CMK (cell line): Measurements from ENCODE around the gene APOL4.
"Not testable (repeated sequence)": the region's sequence is repeated elsewhere in the genome, so short reads cannot be mapped to it uniquely, and the experiment has no call there.

ENCODE experiments used
- DNase-seq: peaks from one replicate; pipeline ENCODE4 v3.0.0-alpha.2; 2010; ENCODE audit warnings: low read depth

The APOL4 gene

GRCh38 chr22:36206255-36206654 lies 4.6 kb upstream of the APOL4 start:
- no peak for DNase-seq

DNA sequence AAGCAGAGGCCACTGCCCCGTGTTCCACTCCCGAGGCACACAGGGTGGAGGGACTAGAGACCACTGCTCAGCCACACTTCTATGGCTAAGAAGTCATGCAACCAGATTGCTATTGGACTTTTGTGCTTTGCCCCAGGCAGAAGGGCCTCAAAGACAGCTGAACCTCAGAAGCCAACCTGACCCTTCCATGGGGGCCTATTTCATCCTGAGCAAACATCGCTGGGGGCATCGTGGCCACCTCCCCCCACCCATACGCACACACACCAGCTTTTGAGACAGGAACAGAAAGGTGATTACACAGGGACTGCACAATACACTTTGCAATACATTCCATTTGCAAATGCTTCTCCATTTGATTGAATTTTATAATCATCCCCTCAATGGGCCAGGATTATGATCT lies 4.0 kb upstream of the APOL4 start:
- not testable (repeated sequence) for DNase-seq

GRCh38 chr22:36204632-36205015 lies 3.0 kb upstream of the APOL4 start:
- no peak for DNase-seq

DNA sequence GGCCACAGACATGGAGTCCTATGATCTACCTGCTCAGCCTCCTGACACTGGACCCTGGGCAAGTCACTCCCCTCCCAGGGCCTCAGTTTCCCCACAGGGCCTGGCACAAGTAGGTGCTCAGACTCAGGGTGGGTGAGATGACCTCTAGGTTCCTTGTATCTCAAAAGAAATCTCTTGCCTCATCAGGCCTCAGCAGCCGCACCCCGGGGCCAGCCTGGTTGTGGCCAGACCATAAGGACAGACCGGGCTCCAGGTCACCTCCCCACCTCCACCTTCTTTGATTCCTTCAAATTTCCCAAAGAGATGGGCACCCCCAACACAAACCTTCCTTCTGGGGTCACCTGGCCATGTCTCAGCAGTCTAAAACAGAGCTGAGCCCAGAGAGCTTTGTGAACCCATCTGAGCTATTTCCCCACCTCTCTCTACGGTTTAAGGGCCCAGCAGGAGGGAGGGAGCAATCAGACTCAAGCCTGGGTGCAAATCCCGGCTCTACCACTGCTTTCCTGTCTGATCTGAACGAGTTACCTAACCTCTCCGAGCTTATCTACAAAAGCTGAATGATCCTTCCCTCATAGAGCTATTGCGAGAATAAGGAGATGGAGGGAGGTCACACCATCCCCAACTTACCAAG lies 2.5 kb upstream of the APOL4 start:
- no peak for DNase-seq

DNA sequence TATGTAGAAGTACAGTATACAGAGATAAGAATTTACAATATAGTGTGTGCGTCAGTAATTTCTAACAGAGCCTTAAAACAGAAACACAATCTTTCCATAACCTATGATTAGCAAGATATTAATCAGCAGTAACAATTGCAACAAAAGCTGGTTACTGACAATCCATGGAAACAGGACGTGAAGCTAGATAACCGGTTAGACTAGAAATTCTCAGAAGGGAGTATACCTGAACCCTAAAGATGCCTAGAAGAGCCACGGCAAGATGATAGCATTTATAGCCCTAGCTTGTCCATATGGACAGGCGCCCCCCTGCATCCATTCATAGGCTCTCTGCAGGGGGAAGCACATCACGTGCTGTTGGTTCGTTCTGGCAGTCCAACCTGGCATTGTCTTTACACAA lies 1.8 kb upstream of the APOL4 start:
- not testable (repeated sequence) for DNase-seq

GRCh38 chr22:36202906-36203305 lies 1.3 kb upstream of the APOL4 start:
- DNase-seq: not testable (repeated sequence)

GRCh38 chr22:36201025-36201424 lies 584 bp downstream of the APOL4 start:
- not testable (repeated sequence) for DNase-seq

DNA sequence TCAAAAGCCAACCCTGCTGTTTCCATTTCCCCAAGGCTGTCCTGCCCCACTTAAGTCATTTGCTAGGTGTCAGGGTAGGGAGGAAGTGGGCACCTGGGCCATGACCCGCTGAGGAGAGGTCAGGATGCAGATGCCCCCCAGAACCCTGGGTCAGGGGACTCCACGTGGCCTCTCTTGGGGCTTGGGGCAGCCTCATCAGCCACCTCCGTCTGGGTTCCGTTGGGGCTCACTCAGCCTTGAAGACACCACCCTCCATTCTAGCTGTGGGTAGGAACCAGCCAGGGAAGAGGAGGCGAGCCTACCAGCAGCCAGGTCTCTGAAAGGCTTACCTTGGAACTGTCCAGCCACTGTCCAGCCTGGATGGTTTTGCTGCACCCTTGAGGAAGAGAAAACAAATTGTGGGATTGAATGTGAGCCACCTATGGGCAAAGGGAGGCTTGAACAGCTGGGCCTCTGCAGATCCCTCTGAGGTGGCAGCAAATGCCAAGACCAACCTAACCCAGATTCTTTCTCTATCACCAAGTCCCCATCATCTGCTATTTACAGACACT lies 2.5 kb downstream of the APOL4 start:
- DNase-seq: no peak

- DNase-seq: no peak
Measured at GRCh38 chr22:36198536-36198935, 3.1 kb downstream of the APOL4 start.

GRCh38 chr22:36197514-36198146 lies 4.0 kb downstream of the APOL4 start:
- no peak for DNase-seq

DNA sequence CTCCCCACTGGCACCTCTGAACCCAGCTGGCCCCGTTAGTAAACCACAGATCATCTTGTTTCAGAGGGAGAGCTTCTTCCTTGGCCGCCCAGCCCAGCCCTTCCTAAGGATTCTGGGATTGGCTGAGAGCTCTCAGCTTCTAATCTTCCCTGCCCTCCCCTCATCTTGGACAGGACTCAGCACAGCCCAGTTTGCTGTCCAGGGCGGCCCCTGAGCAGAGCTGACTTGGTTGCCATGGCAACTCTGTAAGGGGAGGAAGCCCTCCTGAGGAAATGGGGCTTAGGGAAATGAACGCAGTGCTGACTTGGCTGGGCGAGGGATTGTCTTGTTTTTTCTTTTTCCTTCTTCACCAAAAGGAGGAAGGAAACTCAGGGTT lies 4.6 kb downstream of the APOL4 start:
- no peak for DNase-seq

GRCh38 chr22:36196254-36197064 lies 5.2 kb downstream of the APOL4 start:
- no peak for DNase-seq

GRCh38 chr22:36194971-36195370 lies 6.6 kb downstream of the APOL4 start:
- no peak for DNase-seq

GRCh38 chr22:36194385-36194784 lies 7.2 kb downstream of the APOL4 start:
- DNase-seq: no peak

DNA sequence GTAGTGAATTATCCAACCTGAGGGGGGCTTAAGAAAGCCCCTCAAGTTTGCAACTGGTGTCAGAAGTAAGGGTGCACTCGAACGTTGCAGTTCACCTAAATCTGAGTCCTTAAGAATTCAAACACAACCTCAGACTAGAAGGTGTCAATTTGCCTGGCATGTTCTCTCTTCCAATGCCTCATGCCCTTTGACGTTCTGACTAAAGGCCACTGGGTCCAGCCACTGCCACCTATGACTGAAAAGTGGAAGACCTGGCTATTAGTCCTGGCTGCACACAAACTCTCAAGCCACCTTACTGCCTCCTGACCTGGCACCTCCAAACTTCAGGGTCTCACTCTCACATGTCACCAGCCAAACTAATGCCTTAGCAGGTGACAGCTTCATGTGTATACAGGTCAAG lies 8.0 kb downstream of the APOL4 start:
- no peak for DNase-seq

DNA sequence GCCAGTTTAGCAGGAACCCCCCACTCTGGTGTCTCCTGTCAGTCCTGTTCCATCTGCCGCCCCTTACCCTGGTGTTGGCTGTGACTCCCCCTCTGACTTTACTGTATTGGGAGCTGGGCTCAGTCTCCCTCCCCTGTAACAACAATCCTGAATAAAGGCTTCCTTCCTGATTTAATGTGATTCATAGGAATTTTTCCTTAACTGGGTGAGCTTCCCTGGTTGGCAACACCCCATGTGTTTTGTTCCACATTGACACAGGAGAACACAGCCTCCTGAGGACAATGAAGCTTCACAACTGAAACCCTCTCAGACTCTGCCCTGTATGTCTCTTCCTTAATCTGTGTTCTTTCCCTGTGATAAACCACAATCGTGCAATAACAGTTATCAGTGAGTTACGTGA lies 8.4 kb downstream of the APOL4 start:
- no peak for DNase-seq

GRCh38 chr22:36192542-36192941 lies 9.1 kb downstream of the APOL4 start:
- no peak for DNase-seq

DNA sequence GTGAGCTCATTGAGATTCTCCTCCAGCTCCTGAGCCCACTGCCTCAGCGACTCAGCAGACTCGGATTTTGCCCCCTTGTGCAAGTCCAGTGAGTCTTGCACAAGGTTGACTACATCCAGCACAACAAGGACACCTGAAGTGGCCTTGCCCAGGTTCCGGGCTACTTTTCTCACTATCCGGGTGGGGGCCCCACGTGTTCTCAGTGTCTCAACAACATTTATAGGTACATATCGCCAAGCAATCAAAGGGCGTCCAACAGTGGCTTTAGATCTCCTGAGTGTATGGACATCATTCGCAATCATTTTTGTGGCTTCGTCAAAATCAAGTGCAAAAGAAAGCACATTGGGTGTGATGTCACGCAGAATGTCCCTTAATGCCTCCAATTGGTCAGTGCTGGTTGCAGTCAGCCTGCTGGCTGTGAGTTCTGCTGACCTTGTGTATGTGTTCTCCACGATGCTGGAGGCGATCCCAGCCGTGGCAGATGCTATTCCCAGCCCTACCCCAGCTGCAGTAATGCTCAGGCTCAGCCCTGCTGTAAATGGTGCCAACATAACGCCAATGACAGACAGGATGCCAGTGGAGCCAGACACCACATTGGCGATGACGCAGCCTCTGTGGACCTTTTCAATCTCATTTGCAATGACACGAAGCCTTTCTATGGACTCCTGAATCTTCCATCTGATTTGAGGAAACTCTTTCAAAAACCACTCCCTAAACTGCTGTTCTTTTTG lies 10.3 kb downstream of the APOL4 start:
- no peak for DNase-seq

- DNase-seq: not testable (repeated sequence)
Measured at GRCh38 chr22:36187862-36188261, 13.7 kb downstream of the APOL4 start.

- DNase-seq: no peak
Measured at GRCh38 chr22:36185828-36186624, 15.6 kb downstream of the APOL4 start.

DNA sequence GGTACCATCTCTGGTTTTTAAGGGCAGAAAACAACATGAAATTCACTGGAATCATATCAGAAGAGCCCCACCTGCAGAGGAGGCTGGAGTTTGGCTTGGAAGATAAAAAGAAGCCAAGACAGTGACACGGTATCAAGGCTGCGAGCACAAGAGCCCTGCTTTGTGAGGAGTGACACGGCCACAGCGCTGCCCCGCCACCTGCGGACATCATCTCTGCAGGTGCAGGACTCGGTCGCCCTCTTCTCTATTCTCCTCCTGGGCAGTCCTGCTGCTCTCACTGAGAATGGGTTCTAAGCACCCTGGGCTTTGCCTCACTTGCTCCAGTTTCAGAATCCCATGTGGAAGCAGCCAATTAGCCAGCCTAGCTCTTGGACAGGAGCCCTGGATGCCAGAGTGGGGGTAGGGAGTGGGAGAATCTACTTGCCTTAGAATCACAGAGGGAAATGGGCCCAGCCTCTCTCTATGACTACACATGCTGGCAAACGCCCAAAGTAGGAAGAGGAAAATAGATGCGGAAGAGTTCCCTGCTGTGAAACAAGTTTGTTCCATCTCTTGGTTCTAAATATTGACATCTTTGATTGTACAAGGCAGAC lies 17.1 kb downstream of the APOL4 start:
- DNase-seq: no peak
